HUES48 (cell line): ENCODE measurements around the gene KRT78.
"Not testable (repeated sequence)": the region's sequence is repeated elsewhere in the genome, so short reads cannot be mapped to it uniquely, and the experiment has no call there.

Experiments used
- H3K27ac ChIP-seq: one replicate; pipeline ENCODE4 v1.7.0; 2013; ENCODE audit warnings: low read depth, low read length, inconsistent platforms
- H3K27me3 ChIP-seq: 2 replicates; pipeline ENCODE4 v1.6.1; 2013; ENCODE audit warnings: mild to moderate bottlenecking, low read length; ENCODE audit not compliant: control insufficient read depth, insufficient read depth
- H3K36me3 ChIP-seq: 2 replicates; pipeline ENCODE4 v1.6.1; 2013; ENCODE audit warnings: low read length; ENCODE audit not compliant: control insufficient read depth, insufficient read depth
- H3K4me1 ChIP-seq: 2 replicates; pipeline ENCODE4 v1.6.1; 2013; ENCODE audit warnings: mild to moderate bottlenecking, low read length; ENCODE audit not compliant: control insufficient read depth, insufficient read depth
- H3K4me3 ChIP-seq: 2 replicates; pipeline ENCODE4 v1.5.1; 2013; ENCODE audit warnings: mild to moderate bottlenecking, low read depth, low read length
- H3K9ac ChIP-seq: 2 replicates; pipeline ENCODE4 v1.6.1; 2013; ENCODE audit warnings: mild to moderate bottlenecking, low read depth, low read length, moderate library complexity
- H3K9me3 ChIP-seq: 2 replicates; pipeline ENCODE4 v1.6.1; 2013; ENCODE audit warnings: low read length; ENCODE audit not compliant: control insufficient read depth, insufficient read depth

The KRT78 gene

DNA sequence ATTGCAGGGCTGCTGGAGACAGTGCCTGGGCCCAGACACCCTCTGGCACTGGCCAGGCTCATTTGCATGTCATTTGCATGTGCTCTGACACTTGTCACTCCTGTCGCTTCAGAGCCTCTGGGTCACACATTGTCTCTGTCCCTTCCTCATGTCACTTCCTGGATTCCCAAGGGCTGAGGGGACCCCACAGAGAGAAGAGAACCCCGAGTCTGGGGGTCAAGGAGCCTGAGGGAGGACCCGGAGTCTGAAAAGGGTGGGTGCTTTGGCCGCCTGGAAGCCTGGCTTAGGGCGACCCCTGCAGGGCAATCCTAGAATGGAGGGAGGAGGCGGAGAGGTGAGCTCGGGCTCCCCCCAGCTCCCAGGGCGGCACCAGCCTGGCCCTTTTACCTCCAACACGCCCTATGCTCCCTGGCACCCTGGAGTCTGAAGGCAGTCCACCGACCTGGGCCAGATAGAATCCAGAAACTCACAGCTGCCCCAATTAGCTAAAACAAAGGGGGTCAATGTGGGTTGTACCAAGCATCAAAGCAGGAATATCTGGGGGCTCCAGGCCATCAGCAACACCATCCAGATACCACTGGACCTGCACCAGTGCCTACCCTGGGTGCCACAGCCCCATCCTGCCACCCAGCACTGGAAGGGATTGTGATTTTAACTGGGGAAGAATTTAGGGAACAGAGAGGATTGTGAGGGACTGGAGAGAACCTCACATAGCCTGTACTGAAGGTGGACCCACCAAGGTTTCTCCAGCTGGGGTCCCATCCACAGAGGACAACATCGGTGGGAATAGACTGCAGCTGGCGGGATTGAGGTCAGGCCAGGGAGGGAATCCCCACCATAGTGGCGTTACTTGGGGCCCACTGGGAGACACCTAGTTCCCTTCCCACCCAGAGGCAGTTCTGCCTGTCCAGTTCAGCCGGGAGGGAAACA lies 21.8 kb upstream of the KRT78 start:
- no peaks in the 10 kb centered on the region for H3K36me3 ChIP-seq
- H3K27ac ChIP-seq: no peak overlapping the region
- H3K4me1 ChIP-seq: 0 out of 2 replicates have a peak, but pooled peaks cover 5% of the 10 kb centered on the region
- H3K9ac ChIP-seq: no peak overlapping the region
- H3K9me3 ChIP-seq: no peaks in the 10 kb centered on the region
- no peak overlapping the region for H3K4me3 ChIP-seq
- H3K27me3 ChIP-seq: peaks cover 19% of the 10 kb centered on the region

DNA sequence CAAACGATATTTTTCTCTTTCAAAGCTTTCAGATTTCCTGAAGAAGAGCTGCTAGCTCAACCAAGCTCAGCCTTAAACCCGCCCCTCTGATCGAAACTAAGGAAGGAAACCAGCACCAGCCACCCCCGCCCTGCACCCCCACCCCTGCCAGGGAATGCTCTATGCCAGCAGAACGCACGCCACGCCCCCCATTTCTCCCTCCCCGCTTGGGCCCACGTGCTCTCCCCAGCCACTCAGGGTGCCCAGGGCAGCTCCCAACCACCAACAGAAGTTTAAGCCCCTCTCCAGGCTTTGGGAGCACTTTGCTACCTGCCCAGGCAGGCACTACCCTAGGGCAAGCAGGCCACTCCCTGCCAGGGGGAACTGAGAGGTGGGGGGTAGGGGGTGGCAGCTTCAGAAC lies 18.8 kb upstream of the KRT78 start:
- Histone ChIP-seq H3K9ac (no peak overlapping the region), H3K27ac (no peak overlapping the region), H3K9me3 (no peaks in the 10 kb centered on the region), H3K4me3 (no peak overlapping the region), H3K4me1 (0 out of 2 replicates have a peak, but pooled peaks cover 2% of the 10 kb centered on the region), H3K36me3 (no peaks in the 10 kb centered on the region), H3K27me3 (no peaks in the 10 kb centered on the region)

DNA sequence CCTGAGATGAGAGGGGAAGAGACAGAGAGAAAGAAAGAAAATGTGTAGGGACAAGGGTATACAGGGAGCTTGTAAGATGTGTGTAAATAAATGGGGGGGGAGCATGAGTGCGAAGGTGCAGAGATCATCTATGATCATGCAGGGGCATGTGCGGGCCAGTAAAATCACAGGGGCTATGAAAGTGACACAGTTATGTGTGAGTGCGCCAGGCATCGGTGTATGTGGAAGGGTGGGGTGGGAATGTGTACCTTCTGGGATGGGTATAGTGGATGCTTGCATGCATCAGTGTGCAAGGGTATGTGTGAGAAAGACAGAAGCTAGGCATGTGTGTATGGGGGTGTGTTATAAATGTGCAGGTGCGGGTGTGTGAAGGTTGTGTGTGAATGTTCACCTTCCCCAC lies 18.4 kb upstream of the KRT78 start:
- H3K9ac ChIP-seq: no peak overlapping the region
- no peak overlapping the region for H3K27ac ChIP-seq

DNA sequence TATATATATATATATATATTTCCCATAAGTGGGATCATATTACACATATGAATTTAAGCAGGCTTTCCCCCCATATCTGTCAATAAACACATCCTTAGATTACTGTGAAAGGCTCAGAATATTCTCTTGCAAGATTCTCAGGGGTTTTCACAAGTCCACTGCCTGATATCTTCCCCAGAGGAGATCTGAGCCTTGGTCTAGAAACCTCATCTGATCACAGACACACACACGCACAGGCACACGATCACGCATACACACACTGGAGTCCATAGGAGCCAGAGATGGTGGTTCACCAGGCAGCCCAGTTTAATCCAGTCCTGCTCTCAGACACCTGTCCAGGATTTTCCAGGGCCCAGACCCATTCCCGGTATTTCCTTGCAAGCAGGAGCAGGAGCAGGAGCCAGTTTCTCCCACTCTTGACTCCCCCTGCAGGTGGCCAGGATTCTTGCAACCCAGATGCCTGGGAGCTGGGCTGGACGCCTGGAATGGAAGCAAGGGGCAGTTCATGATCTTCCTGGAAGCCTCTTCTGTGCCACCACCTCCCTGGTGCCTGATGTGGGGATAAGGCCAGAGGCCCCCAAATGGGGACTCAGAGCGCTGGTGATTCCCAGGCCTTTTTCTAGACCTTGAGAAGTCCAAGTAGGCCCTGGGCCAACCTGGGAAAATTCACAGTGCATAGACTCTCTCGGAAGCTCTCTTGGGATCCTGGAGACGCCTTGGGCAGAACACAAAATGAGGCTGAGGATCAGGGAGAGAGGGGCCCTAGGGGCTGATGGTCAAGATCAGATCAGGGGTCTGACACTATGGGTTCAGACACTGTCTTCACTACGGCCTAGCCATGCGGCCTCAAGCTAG lies 16.5 kb upstream of the KRT78 start:
- Histone ChIP-seq H3K4me1 (0 out of 2 replicates have a peak, but pooled peaks cover 2% of the 10 kb centered on the region), H3K36me3 (no peaks in the 10 kb centered on the region), H3K27me3 (no peaks in the 10 kb centered on the region), H3K4me3 (no peak overlapping the region), H3K9me3 (no peaks in the 10 kb centered on the region), H3K9ac (no peak overlapping the region), H3K27ac (no peak overlapping the region)

More for the DNA sequence above, 18.4 kb upstream of the KRT78 start:
- Histone ChIP-seq H3K4me1 (0 out of 2 replicates have a peak, but pooled peaks cover 2% of the 10 kb centered on the region), H3K9me3 (no peaks in the 10 kb centered on the region), H3K36me3 (no peaks in the 10 kb centered on the region), H3K4me3 (no peak overlapping the region), H3K27me3 (no peaks in the 10 kb centered on the region)

DNA sequence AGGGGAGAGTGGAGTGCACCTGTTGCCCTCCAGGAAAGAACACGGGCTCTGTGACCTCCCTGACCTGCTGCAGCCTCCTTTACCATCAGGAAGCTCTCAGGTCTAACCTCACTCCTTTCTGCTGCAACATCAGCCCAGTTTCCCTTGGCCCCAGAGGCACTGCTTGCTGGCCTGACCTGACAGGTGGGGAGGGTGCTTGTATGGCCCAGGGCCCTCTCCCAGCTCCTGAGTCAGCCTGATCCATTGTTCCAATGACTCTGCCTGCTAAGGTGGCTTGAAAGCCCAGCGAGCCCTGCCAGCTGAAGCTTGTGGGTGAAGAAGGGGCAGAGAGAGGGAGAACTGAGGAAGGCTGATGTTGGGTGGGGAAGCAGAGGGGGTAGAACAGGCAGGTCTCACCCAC lies 13.2 kb upstream of the KRT78 start:
- H3K4me1 ChIP-seq: no peaks in the 10 kb centered on the region
- H3K27me3 ChIP-seq: no peaks in the 10 kb centered on the region; the same call in 1 of the 2 replicates
- H3K9me3 ChIP-seq: no peaks in the 10 kb centered on the region
- H3K4me3 ChIP-seq: no peak overlapping the region
- H3K36me3 ChIP-seq: no peaks in the 10 kb centered on the region
- no peak overlapping the region for H3K9ac ChIP-seq
- no peak overlapping the region for H3K27ac ChIP-seq

DNA sequence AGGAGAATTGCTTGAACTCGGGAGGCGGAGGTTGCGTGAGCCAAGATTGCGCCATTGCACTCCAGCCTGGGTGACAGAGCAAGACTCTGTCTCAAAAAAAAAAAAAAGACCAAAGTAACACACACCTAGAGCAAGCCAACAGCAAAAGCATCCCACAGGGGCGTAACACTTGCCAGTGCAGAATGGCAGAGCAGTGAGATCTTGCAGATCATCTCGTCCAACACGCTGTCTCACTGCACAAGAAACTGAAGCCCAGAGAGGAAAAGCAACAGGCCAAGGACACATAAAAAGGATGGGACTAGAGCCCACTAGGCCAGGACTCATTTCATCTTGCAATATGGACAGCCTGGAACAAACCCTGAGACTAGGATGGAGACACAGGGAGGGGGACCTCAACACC lies 12.7 kb upstream of the KRT78 start:
- no peaks in the 10 kb centered on the region for H3K4me1 ChIP-seq
- H3K4me3 ChIP-seq: no peak overlapping the region

DNA sequence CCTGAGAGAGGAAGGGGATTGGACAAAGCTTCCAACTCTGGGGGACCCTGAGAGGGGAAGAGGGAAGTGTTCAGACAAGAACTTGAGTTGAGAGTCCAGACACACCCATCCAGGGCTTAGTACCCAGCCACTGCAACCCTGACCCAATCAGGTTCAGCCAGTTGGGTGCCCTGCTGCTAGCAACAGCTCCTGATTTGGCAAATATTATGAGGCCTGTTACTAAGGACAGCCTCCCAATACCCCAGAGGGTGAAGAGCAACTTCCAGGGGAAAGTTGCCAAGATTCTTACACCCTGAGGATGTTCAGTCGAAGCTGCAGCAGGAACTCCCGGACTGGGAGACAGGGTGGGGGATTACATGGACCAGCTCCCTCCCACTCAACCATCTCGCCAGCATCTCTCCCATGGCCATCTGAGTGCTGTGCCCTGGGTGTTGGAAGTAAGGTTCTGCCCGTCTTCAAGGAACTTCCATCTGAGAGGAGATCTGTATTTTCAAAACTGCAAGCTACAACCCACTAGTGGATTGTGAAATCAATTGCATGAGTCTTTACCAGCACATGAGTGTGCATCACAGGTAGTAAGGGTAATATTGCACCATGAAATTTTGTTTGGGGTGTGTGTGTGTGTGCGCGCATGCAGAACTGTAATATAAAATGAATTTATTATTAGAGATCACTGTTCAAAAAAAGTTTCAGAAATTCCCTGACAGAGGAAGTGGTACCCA lies 11.5 kb upstream of the KRT78 start:
- H3K4me3 ChIP-seq: no peak overlapping the region
- no peak overlapping the region for H3K9ac ChIP-seq
- H3K36me3 ChIP-seq: no peaks in the 10 kb centered on the region
- no peaks in the 10 kb centered on the region for H3K4me1 ChIP-seq
- H3K27ac ChIP-seq: no peak overlapping the region
- no peaks in the 10 kb centered on the region; the same call in 1 of the 2 replicates for H3K27me3 ChIP-seq
- no peaks in the 10 kb centered on the region for H3K9me3 ChIP-seq

More for the DNA sequence above, 12.7 kb upstream of the KRT78 start:
- Histone ChIP-seq H3K27me3 (no peaks in the 10 kb centered on the region; the same call in 1 of the 2 replicates), H3K9me3 (no peaks in the 10 kb centered on the region), H3K27ac (no peak overlapping the region), H3K9ac (no peak overlapping the region), H3K36me3 (no peaks in the 10 kb centered on the region)

DNA sequence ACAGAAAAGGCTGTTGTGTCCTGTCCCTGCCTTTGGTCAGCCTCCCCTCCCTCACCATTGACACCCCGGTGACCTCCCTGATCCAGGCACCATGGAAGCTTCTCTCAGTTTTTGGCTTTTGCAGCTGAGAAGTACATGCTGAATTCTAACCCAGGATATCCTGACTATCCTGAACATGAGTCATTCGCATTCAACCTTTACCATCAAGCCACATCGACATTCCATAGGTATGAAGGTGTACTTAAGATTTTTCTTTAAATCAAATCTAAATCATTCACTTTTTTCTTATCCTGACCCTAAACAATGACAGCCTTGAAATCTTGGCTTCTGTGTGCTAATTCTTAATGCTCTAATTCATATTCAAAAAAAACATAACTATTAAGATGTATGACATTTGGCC lies 8.7 kb upstream of the KRT78 start:
- no peak overlapping the region for H3K27ac ChIP-seq
- H3K9ac ChIP-seq: no peak overlapping the region
- no peaks in the 10 kb centered on the region for H3K4me1 ChIP-seq
- H3K36me3 ChIP-seq: no peaks in the 10 kb centered on the region
- H3K9me3 ChIP-seq: no peaks in the 10 kb centered on the region
- H3K4me3 ChIP-seq: no peak overlapping the region
- no peaks in the 10 kb centered on the region; the same call in 1 of the 2 replicates for H3K27me3 ChIP-seq

DNA sequence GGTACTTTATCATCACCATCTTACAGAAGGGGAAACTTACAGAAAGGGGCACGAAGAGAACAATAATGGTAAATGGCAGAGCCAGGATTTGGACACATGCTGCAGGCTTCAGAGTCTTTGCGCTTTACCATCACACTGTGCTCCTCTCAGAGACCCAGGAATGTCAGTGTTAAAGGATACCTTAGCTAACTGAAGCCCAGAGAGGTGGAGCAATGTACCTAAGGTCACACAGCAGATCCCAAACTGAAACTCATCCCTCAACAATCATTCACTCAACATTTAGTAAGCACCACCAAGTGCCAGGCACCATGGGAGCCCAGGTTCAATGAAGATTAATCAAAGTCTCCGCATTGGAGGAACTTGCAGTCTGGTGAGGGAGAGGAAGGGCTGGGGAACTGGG lies 8.0 kb upstream of the KRT78 start:
- Histone ChIP-seq H3K36me3 (no peaks in the 10 kb centered on the region), H3K4me3 (no peak overlapping the region), H3K4me1 (no peaks in the 10 kb centered on the region), H3K9me3 (no peaks in the 10 kb centered on the region), H3K9ac (no peak overlapping the region), H3K27me3 (no peaks in the 10 kb centered on the region; the same call in 1 of the 2 replicates), H3K27ac (no peak overlapping the region)

DNA sequence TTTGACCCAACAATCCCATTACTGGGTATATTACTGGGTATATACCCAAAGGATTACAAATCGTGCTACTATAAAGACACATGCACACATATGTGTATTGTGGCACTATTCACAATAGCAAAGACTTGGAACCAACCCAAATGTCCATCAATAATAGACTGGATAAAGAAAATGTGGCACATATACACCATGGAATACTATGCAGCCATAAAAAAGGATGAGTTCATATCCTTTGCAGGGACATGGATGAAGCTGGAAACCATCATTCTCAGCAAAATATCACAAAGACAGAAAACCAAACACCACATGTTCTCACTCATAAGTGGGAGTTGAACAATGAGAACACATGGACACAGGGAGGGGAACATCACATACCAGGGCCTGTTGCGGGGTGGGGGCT lies 7.3 kb upstream of the KRT78 start:
- not testable (repeated sequence) for H3K27ac ChIP-seq, H3K9ac ChIP-seq, H3K9me3 ChIP-seq, H3K4me3 ChIP-seq, H3K27me3 ChIP-seq, H3K4me1 ChIP-seq, H3K36me3 ChIP-seq
